PFSK-1 (cell line): ENCODE measurements around the gene MRPL14.

Experiments used
- FOXP2 ChIP-seq: optimal IDR thresholded peaks from 2 replicates; pipeline ENCODE3; 2011; ENCODE audit warnings: borderline replicate concordance, control low read depth, inconsistent platforms; ENCODE audit not compliant: insufficient read depth; ENCODE audit errors: extremely low read length, extremely low read depth
- POLR2AphosphoS5 ChIP-seq: IDR thresholded peaks from 2 replicates; pipeline ENCODE4 v1.6.1; 2012; ENCODE audit warnings: low read depth, mild to moderate bottlenecking, control low read depth, low read length, moderate library complexity
- REST ChIP-seq, 2 experiments: IDR thresholded peaks; 2 replicates each; pipeline versions ENCODE4 v1.6.1 to v1.8.0; 2011 to 2012; ENCODE audit warnings: low read depth in 2 of 2, low read length in 2 of 2, control low read depth in 1 of 2, inconsistent platforms in 1 of 2, mild to moderate bottlenecking in 1 of 2, moderate library complexity in 1 of 2; ENCODE audit not compliant: insufficient read depth in 1 of 2
- SIN3A ChIP-seq: IDR thresholded peaks from 2 replicates; pipeline ENCODE4 v1.6.1; 2012; ENCODE audit warnings: mild to moderate bottlenecking, low read length, moderate library complexity, borderline replicate concordance; ENCODE audit not compliant: insufficient read depth
- TAF1 ChIP-seq: IDR thresholded peaks from 2 replicates; pipeline ENCODE4 v1.6.1; 2012; ENCODE audit warnings: low read length, control low read depth, borderline replicate concordance; ENCODE audit not compliant: insufficient read depth

Gene MRPL14

GRCh38 chr6:44169886-44170570, 42.8 kb upstream of the MRPL14 start:
- TF ChIP-seq POLR2AphosphoS5 (no peak), REST (IDR thresholded peaks at IDR 0.05; ENCODE audit: insufficient read depth in 1 of 2, low read depth in 2 of 2, low read length in 2 of 2) (no peak), TAF1 (no peak), SIN3A (no peak), FOXP2 (no peak)

GRCh38 chr6:44169154-44169553, 41.9 kb upstream of the MRPL14 start:
- TF ChIP-seq FOXP2 (no peak), POLR2AphosphoS5 (no peak), SIN3A (no peak), REST (IDR thresholded peaks at IDR 0.05; ENCODE audit: insufficient read depth in 1 of 2, low read depth in 2 of 2, low read length in 2 of 2) (no peak)

- TF ChIP-seq SIN3A (no peak), TAF1 (no peak), REST (IDR thresholded peaks at IDR 0.05; ENCODE audit: insufficient read depth in 1 of 2, low read depth in 2 of 2, low read length in 2 of 2) (no peak), POLR2AphosphoS5 (no peak), FOXP2 (no peak)
These were observed 40.3 kb upstream of the MRPL14 start for GRCh38 chr6:44167567-44167966.

GRCh38 chr6:44166591-44167184, 39.4 kb upstream of the MRPL14 start:
- peak; percentile 37; the same call in 1 of the 2 replicates for TF ChIP-seq TAF1
- peak; percentile 18; the same call in 1 of the 2 replicates for TF ChIP-seq SIN3A
- TF ChIP-seq FOXP2, result no peak

GRCh38 chr6:44166116-44166515, 38.9 kb upstream of the MRPL14 start:
- TF ChIP-seq TAF1 (no peak), REST (IDR thresholded peaks at IDR 0.05; ENCODE audit: insufficient read depth in 1 of 2, low read depth in 2 of 2, low read length in 2 of 2) (no peak), SIN3A (no peak), FOXP2 (no peak), POLR2AphosphoS5 (no peak)
